WTC11 (cell line): ENCODE measurements around the gene PLXNC1. TPM values are rescaled to one million over a fixed set of nuclear protein-coding genes. Genes with fewer than 3 reads are reported as not detected.

Experiments used
- ATAC-seq: fragments of 200-7000 bp; cut with Tn5 transposase; 2 replicates; pipeline ENCODE4 v1.10.0; 2021; ENCODE audit warnings: mild to moderate bottlenecking, moderate library complexity
- CTCF ChIA-PET: fragments of 300-600 bp; sonication (Branson Sonifier 250); formaldehyde crosslinking; loops from one replicate; lab custom pipeline; 2021; ENCODE audit warnings: antibody characterized with exemption; lab: Charles Lee
- POLR2A ChIA-PET: fragments of 350-600 bp; sonication (Branson Sonifier 250); formaldehyde crosslinking; loops from one replicate; lab custom pipeline; 2021; ENCODE audit warnings: antibody characterized with exemption; lab: Charles Lee
- DNase-seq: peaks from one replicate; pipeline ENCODE4 v3.0.0; 2021; ENCODE audit warnings: low spot score
- H3K27ac Mint-ChIP-seq: 2 replicates; pipeline ENCODE4 v1.8.0; 2021; ENCODE audit warnings: mixed read lengths
- H3K27me3 Mint-ChIP-seq: 2 replicates; pipeline ENCODE4 v1.8.0; 2021; ENCODE audit warnings: low read depth, mild to moderate bottlenecking, moderate library complexity, mixed read lengths
- H3K36me3 Mint-ChIP-seq: 2 replicates; pipeline ENCODE4 v1.8.0; 2021; ENCODE audit warnings: mixed read lengths
- H3K4me1 Mint-ChIP-seq: 2 replicates; pipeline ENCODE4 v1.8.0; 2022; ENCODE audit warnings: mixed read lengths
- H3K4me3 Mint-ChIP-seq: 2 replicates; pipeline ENCODE4 v1.8.0; 2021; ENCODE audit warnings: mild to moderate bottlenecking, moderate library complexity, mixed read lengths
- H3K9me3 Mint-ChIP-seq: 2 replicates; pipeline ENCODE4 v1.8.0; 2021; ENCODE audit warnings: mixed read lengths
- CBFB ChIP-seq: sonication (generic); formaldehyde crosslinking; IDR thresholded peaks from 2 replicates; pipeline ENCODE4 v1.8.1; 2022; ENCODE audit warnings: mild to moderate bottlenecking, low read depth, missing genetic modification reagents
- CREB1 ChIP-seq: sonication (generic); formaldehyde crosslinking; IDR thresholded peaks from 2 replicates; pipeline ENCODE4 v1.8.0; 2023; ENCODE audit warnings: mild to moderate bottlenecking, missing genetic modification reagents
- EMX1 ChIP-seq: fragments of 250-450 bp; sonication (Bioruptor Pico); IDR thresholded peaks from 2 replicates; pipeline ENCODE4 v1.8.0; 2021; ENCODE audit warnings: mild to moderate bottlenecking
- ESRRA ChIP-seq: sonication (generic); formaldehyde crosslinking; IDR thresholded peaks from 2 replicates; pipeline ENCODE4 v1.8.1; 2022; ENCODE audit warnings: mild to moderate bottlenecking, missing genetic modification reagents, borderline replicate concordance
- GABPB1 ChIP-seq: sonication (generic); formaldehyde crosslinking; IDR thresholded peaks from 2 replicates; pipeline ENCODE4 v1.8.1; 2023; ENCODE audit warnings: mild to moderate bottlenecking, missing genetic modification reagents
- MYBL2 ChIP-seq: sonication (generic); formaldehyde crosslinking; IDR thresholded peaks from 2 replicates; pipeline ENCODE4 v1.8.1; 2023; ENCODE audit warnings: mild to moderate bottlenecking, moderate library complexity, missing genetic modification reagents
- NFE2L1 ChIP-seq: sonication (generic); formaldehyde crosslinking; IDR thresholded peaks from 2 replicates; pipeline ENCODE4 v1.8.1; 2023; ENCODE audit warnings: missing genetic modification reagents
- SP1 ChIP-seq: sonication (generic); formaldehyde crosslinking; conservative IDR thresholded peaks from 2 replicates; pipeline ENCODE4 v1.8.1; 2022; ENCODE audit warnings: missing genetic modification reagents
- TCF7 ChIP-seq: sonication (generic); formaldehyde crosslinking; IDR thresholded peaks from 2 replicates; pipeline ENCODE4 v1.8.0; 2022; ENCODE audit warnings: mild to moderate bottlenecking, low read depth, missing genetic modification reagents, moderate library complexity
- ZBTB21 ChIP-seq: sonication (generic); formaldehyde crosslinking; IDR thresholded peaks from 2 replicates; pipeline ENCODE4 v1.8.1; 2023; ENCODE audit warnings: mild to moderate bottlenecking, missing genetic modification reagents, borderline replicate concordance
- ZNF138 ChIP-seq: sonication (generic); formaldehyde crosslinking; conservative IDR thresholded peaks from 2 replicates; pipeline ENCODE4 v1.8.1; 2022; ENCODE audit warnings: mild to moderate bottlenecking, moderate library complexity, missing genetic modification reagents
- ZNF416 ChIP-seq: fragments of 250-450 bp; sonication (Bioruptor Pico); IDR thresholded peaks from 2 replicates; pipeline ENCODE4 v1.9.0; 2021; ENCODE audit warnings: mild to moderate bottlenecking, inconsistent platforms
- ZNF423 ChIP-seq: fragments of 250-450 bp; sonication (Bioruptor Pico); IDR thresholded peaks from 2 replicates; pipeline ENCODE4 v2.1.2; 2022; ENCODE audit warnings: mild to moderate bottlenecking, moderate library complexity
- total RNA-seq: library from RNA; stranded (reverse); gene quantifications from 3 replicates; pipeline ENCODE4 v1.2.3, GENCODE V29; 2021
- TF ChIP-seq, protein P1 (sequence below): fragments of 250-450 bp; sonication (Bioruptor Pico); IDR thresholded peaks from 2 replicates; pipeline ENCODE4 v2.1.2; 2022; ENCODE audit warnings: mild to moderate bottlenecking, moderate library complexity
- TF ChIP-seq, protein P2 (sequence below): fragments of 250-450 bp; sonication (Bioruptor Pico); IDR thresholded peaks from 2 replicates; pipeline ENCODE4 v1.8.0; 2021; ENCODE audit warnings: mild to moderate bottlenecking
- TF ChIP-seq, protein P3 (sequence below): sonication (generic); formaldehyde crosslinking; IDR thresholded peaks from 2 replicates; pipeline ENCODE4 v1.8.1; 2022; ENCODE audit warnings: low read depth, mild to moderate bottlenecking, moderate library complexity, missing genetic modification reagents, borderline replicate concordance
- TF ChIP-seq, protein P4 (sequence below): fragments of 250-450 bp; sonication (Bioruptor Pico); IDR thresholded peaks from 2 replicates; pipeline ENCODE4 v1.9.0; 2021; ENCODE audit warnings: mild to moderate bottlenecking
- TF ChIP-seq, protein P5 (sequence below): sonication (generic); formaldehyde crosslinking; IDR thresholded peaks from 2 replicates; pipeline ENCODE4 v1.8.1; 2022; ENCODE audit warnings: mild to moderate bottlenecking, missing genetic modification reagents, moderate library complexity, borderline replicate concordance
- TF ChIP-seq, protein P6 (sequence below): sonication (generic); formaldehyde crosslinking; IDR thresholded peaks from 2 replicates; pipeline ENCODE4 v1.8.1; 2023; ENCODE audit warnings: mild to moderate bottlenecking, moderate library complexity, missing genetic modification reagents
- TF ChIP-seq, protein P7 (sequence below): fragments of 250-450 bp; sonication (Bioruptor Pico); conservative IDR thresholded peaks from 2 replicates; pipeline ENCODE4 v1.9.0; 2021; ENCODE audit warnings: mild to moderate bottlenecking

The PLXNC1 gene
- total RNA-seq, 1 experiment from 2014 or later, result 3.1 TPM

DNA sequence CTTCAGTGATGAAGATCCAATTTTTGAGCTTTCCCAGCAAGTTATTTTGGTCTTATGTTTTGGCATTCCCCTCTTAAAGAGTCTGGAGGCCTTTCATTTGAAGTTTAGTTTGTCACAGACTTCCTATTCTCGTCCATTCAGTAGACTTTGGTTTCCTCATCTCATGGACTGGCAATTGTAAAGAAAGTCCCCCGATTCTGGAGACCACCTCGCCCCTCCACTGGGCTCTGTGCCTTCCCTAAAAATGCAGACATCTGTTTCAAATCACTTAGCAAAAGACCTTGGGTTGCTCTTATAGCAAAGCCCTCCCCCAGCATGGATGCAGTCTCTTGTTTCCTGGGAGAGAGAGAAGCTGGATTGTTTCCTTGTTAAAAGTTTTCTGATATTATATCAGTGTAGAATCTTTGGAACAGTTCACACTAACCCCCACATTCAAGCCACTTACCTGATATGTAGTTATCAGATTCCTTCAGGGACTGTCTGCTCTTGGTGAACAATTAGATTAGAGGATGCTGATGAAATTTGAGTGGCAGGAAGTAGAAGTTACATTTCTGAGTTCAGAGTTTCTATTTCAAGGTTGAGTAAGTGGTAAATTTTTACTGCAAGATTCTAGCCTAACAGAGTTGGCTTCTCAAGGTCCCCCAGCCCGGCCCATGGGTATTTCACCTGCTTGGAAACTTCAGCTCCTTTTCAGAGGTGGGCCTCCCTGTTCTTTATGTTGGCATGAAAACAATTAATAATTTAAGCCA lies 56.3 kb downstream of the PLXNC1 start:
- Mint-ChIP-seq H3K9me3 (peaks cover 6% of the 10 kb centered on the region), H3K27me3 (no peaks in the 10 kb centered on the region; the same call in none of the 2 replicates), H3K4me3 (no peak overlapping the region), H3K4me1 (peaks cover 35% of the 10 kb centered on the region), H3K27ac (no peak overlapping the region)
- ChIA-PET POLR2A (no interaction called here), CTCF (interaction anchor here (0.5 kb wide), 1 partner anchor 128 kb away, joined by 3 read pairs; no protein-coding TSS in a partner anchor)
- DNase-seq (no peak), ATAC-seq (no peak)
- TF ChIP-seq ZNF423 (CRISPR knock-in tag), result no peak
- TF ChIP-seq, protein P1, sequence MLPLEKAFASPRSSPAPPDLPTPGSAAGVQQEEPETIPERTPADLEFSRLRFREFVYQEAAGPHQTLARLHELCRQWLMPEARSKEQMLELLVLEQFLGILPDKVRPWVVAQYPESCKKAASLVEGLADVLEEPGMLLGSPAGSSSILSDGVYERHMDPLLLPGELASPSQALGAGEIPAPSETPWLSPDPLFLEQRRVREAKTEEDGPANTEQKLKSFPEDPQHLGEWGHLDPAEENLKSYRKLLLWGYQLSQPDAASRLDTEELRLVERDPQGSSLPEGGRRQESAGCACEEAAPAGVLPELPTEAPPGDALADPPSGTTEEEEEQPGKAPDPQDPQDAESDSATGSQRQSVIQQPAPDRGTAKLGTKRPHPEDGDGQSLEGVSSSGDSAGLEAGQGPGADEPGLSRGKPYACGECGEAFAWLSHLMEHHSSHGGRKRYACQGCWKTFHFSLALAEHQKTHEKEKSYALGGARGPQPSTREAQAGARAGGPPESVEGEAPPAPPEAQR (CRISPR knock-in tag), result no peak
- TF ChIP-seq, protein P2, sequence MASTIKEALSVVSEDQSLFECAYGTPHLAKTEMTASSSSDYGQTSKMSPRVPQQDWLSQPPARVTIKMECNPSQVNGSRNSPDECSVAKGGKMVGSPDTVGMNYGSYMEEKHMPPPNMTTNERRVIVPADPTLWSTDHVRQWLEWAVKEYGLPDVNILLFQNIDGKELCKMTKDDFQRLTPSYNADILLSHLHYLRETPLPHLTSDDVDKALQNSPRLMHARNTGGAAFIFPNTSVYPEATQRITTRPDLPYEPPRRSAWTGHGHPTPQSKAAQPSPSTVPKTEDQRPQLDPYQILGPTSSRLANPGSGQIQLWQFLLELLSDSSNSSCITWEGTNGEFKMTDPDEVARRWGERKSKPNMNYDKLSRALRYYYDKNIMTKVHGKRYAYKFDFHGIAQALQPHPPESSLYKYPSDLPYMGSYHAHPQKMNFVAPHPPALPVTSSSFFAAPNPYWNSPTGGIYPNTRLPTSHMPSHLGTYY, result no peak
- TF ChIP-seq, all 79 proteins: peak for 0
- peaks cover 3% of the 10 kb centered on the region for H3K36me3 Mint-ChIP-seq

DNA sequence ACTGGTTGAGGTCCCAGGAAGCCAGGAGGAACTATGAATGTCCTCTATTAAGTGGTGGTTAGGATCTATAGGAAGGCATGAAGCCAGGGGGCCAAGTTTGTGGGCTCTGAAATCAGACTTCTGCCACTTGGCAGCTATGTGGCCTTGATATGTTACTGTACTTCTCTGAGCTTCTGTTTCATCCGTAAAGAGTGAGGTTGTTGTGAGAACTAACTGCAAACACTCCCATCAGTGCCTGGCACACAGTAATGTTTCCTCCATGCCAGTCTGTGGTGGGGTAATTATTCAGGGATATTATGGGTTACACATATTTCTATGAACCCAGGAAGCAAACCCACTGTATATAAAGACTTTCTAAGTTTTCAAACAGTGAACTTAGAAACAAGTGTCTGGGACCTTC lies 57.4 kb downstream of the PLXNC1 start:
- Mint-ChIP-seq H3K27ac (no peak overlapping the region), H3K4me3 (no peak overlapping the region), H3K9me3 (peaks cover 6% of the 10 kb centered on the region), H3K4me1 (peaks cover 35% of the 10 kb centered on the region), H3K36me3 (peaks cover 3% of the 10 kb centered on the region), H3K27me3 (no peaks in the 10 kb centered on the region; the same call in none of the 2 replicates)
- CTCF ChIA-PET, result interaction anchor here (0.8 kb wide), 1 partner anchor 80 kb away, joined by 3 read pairs; no protein-coding TSS in a partner anchor
- TF ChIP-seq, protein P3, sequence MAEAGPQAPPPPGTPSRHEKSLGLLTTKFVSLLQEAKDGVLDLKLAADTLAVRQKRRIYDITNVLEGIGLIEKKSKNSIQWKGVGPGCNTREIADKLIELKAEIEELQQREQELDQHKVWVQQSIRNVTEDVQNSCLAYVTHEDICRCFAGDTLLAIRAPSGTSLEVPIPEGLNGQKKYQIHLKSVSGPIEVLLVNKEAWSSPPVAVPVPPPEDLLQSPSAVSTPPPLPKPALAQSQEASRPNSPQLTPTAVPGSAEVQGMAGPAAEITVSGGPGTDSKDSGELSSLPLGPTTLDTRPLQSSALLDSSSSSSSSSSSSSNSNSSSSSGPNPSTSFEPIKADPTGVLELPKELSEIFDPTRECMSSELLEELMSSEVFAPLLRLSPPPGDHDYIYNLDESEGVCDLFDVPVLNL (CRISPR knock-in tag), result no peak
- TF ChIP-seq NFE2L1 (CRISPR knock-in tag) (no peak), CBFB (CRISPR knock-in tag) (no peak), EMX1 (CRISPR knock-in tag) (no peak), CREB1 (no peak), ZNF416 (no peak), SP1 (CRISPR knock-in tag) (no peak), GABPB1 (CRISPR knock-in tag) (no peak), ZNF138 (no peak), MYBL2 (CRISPR knock-in tag) (no peak), ESRRA (CRISPR knock-in tag) (no peak), ZBTB21 (CRISPR knock-in tag) (no peak), TCF7 (CRISPR knock-in tag) (no peak)
- TF ChIP-seq, protein P4, sequence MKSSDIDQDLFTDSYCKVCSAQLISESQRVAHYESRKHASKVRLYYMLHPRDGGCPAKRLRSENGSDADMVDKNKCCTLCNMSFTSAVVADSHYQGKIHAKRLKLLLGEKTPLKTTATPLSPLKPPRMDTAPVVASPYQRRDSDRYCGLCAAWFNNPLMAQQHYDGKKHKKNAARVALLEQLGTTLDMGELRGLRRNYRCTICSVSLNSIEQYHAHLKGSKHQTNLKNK (CRISPR knock-in tag), result no peak
- TF ChIP-seq, protein P5, sequence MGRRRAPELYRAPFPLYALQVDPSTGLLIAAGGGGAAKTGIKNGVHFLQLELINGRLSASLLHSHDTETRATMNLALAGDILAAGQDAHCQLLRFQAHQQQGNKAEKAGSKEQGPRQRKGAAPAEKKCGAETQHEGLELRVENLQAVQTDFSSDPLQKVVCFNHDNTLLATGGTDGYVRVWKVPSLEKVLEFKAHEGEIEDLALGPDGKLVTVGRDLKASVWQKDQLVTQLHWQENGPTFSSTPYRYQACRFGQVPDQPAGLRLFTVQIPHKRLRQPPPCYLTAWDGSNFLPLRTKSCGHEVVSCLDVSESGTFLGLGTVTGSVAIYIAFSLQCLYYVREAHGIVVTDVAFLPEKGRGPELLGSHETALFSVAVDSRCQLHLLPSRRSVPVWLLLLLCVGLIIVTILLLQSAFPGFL (CRISPR knock-in tag), result no peak
- TF ChIP-seq, protein P6, sequence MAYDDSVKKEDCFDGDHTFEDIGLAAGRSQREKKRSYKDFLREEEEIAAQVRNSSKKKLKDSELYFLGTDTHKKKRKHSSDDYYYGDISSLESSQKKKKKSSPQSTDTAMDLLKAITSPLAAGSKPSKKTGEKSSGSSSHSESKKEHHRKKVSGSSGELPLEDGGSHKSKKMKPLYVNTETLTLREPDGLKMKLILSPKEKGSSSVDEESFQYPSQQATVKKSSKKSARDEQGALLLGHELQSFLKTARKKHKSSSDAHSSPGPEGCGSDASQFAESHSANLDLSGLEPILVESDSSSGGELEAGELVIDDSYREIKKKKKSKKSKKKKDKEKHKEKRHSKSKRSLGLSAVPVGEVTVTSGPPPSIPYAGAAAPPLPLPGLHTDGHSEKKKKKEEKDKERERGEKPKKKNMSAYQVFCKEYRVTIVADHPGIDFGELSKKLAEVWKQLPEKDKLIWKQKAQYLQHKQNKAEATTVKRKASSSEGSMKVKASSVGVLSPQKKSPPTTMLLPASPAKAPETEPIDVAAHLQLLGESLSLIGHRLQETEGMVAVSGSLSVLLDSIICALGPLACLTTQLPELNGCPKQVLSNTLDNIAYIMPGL (CRISPR knock-in tag), result no peak
- TF ChIP-seq, protein P7, sequence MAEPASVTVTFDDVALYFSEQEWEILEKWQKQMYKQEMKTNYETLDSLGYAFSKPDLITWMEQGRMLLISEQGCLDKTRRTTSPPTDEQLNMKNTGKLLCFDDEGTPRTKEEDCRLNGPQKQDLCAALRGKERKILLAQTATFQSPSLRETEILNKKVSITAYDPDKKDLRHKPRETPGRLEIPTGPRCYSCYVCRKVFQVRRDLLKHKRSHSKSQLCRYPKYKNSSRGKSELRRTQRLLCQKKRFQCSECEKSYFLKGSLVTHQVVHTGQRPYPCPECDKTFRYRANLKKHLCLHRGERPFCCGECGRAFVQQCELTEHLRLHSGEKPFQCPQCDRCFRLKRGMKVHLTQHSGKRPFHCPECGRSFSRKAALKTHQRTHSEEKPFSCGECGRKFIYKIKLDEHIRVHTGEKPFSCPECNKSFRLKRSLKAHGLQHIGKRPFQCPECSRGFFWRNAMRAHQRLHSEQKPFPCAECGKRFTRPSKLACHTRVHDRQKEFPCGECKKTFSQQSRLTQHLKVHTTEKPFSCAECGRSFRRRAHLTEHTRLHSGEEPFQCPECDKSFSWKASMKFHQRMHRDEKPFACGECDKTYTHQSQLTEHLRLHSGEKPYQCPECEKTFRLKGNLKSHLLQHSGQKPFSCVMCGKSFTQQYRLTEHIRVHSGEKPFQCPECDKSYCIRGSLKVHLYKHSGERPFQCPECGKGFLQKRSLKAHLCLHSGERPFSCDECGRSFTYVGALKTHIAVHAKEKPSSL (CRISPR knock-in tag), result no peak
- POLR2A ChIA-PET, result no interaction called here
- no peak for DNase-seq
- no peak for ATAC-seq
